Liver (tissue), 3 donors: ENCODE results near the gene GALNT9.

Experiments
- ATF3 ChIP-seq: IDR thresholded peaks from 2 replicates; pipeline ENCODE4 v1.6.1; 2016; ENCODE audit warnings: antibody characterized with exemption
- CTCF ChIP-seq: fragments of 150-350 bp; IDR thresholded peaks from 2 replicates; pipeline ENCODE4 v1.5.1; 2017; ENCODE audit warnings: improper control_type of control experiment, low read depth, low read length; ENCODE audit not compliant: missing input control
- EGR1 ChIP-seq, 2 donors: IDR thresholded peaks; 2 replicates each; pipeline ENCODE4 v1.6.1; 2016 to 2018; ENCODE audit warnings: antibody characterized with exemption in 2 of 2, low read depth in 2 of 2
- GABPA ChIP-seq, 2 donors: IDR thresholded peaks in 1 of 2; conservative IDR thresholded peaks in 1 of 2; 2 replicates each; pipeline ENCODE4 v1.6.1; 2016; ENCODE audit warnings: antibody characterized with exemption in 2 of 2, mild to moderate bottlenecking in 1 of 2, moderate library complexity in 1 of 2
- MAX ChIP-seq: IDR thresholded peaks from 2 replicates; pipeline ENCODE4 v1.6.1; 2016; ENCODE audit warnings: antibody characterized with exemption
- REST ChIP-seq: IDR thresholded peaks from 2 replicates; pipeline ENCODE4 v1.6.1; 2016; ENCODE audit warnings: antibody characterized with exemption, mild to moderate bottlenecking
- ZBTB33 ChIP-seq: IDR thresholded peaks from 2 replicates; pipeline ENCODE4 v1.6.1; 2016; ENCODE audit warnings: antibody characterized with exemption
- donor health status: healthy.
- donor health status: healthy.

GRCh38 chr12:132190834-132191500, 138.4 kb downstream of the GALNT9 start:
- TF ChIP-seq MAX (no peak), CTCF (no peak), GABPA (IDR thresholded peaks at IDR 0.05 in 1 of 2, conservative IDR thresholded peaks at IDR 0.05 in 1 of 2) (no peak), EGR1 (IDR thresholded peaks at IDR 0.05; ENCODE audit: low read depth in 2 of 2) (no peak), ATF3 (no peak), REST (no peak), ZBTB33 (no peak)
